ENCODE results near the gene ERC2. TPM values are rescaled to one million over a fixed set of nuclear protein-coding genes. Genes with fewer than 3 reads are reported as not detected.

Gene ERC2
- total RNA-seq, 1 donor from 2014 or later: 3.4 TPM

- no peak for DNase-seq
Measured at GRCh38 chr3:56366641-56367162, 101.6 kb downstream of the ERC2 start.

DNA sequence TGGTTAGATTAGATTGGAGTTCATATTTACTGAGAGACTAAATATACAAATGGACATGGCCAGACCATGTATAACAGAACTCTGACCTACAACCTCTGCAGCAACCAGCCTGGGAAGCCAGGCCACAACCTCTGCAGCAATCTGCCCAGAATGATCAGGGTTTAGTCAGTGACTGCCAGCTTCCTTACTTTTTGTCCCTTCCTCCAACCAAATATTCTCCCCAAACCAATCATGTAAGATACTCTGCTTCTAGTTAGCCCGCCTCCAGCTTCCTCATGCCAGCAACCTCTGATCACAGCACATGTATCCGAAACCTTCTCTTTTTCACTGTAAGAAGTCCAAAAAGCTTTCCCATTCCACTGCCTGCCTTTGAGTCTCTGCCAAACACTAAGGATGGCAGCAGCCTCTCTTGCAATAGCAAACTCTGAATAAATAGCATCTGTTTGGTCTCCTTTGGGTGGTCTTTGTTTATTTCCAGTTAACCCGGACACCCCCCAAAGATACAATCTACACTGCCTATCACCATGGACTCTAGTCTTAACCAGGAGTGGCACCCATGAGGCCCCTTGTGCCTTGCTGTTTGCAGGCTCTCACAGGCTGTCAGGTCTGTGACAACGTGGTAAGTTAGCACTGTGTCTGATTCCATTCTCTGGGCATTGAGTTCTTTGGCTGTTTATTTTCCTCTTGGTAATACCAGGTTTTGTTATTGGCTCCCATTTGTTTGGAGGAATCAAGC is 102.2 kb downstream of the ERC2 start:
- no peak for DNase-seq

- no peak for DNase-seq
Measured at GRCh38 chr3:56364665-56365064, 103.6 kb downstream of the ERC2 start.

GRCh38 chr3:56363720-56364119 is 104.5 kb downstream of the ERC2 start:
- DNase-seq: no peak

DNA sequence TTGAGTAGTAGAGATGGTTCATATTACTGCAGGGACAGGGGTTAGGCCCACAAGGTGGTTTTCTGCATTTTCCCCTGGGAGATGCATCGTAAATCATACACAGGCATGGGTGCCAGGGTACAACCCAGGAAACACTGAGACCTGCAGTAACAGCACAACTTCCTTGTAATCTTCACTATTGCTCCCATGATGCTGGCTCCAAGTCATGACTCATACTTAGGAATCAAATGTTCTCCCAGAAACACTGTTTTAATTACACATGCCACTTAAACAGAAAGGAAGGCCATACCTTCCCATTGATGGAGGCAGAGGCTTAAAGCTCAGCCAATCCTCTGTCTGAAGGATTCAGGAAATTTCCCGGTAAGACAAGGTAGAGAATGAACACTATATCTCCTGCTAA is 106.5 kb downstream of the ERC2 start:
- no peak for DNase-seq

DNA sequence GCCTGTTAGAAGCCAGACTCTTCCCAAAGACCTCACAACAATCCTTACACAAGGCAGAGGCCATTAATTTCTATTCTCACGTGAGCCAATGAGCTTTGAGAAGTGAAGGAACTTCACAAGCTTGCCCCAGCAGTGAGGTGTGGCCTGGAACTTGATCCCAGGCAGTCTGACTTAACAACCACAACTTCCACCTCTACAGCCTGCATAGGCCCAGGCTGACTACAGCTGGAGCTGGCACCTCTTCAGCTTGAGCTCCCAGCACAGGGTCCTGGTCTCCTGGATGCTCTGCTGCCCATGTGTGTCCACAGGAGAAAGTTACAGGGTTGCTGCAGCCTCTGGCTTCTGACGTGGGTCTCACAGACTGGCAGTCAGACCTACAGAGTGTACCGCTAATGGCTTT is 111.0 kb downstream of the ERC2 start:
- no peak for DNase-seq

GRCh38 chr3:56356808-56357207 is 111.5 kb downstream of the ERC2 start:
- DNase-seq: no peak

- no peak for DNase-seq
Measured at GRCh38 chr3:56355570-56356185, 112.6 kb downstream of the ERC2 start.

- DNase-seq: no peak
Measured at GRCh38 chr3:56351537-56351936, 116.7 kb downstream of the ERC2 start.

- DNase-seq: peak; percentile 21
Measured at GRCh38 chr3:56347219-56347871, 120.9 kb downstream of the ERC2 start.

DNA sequence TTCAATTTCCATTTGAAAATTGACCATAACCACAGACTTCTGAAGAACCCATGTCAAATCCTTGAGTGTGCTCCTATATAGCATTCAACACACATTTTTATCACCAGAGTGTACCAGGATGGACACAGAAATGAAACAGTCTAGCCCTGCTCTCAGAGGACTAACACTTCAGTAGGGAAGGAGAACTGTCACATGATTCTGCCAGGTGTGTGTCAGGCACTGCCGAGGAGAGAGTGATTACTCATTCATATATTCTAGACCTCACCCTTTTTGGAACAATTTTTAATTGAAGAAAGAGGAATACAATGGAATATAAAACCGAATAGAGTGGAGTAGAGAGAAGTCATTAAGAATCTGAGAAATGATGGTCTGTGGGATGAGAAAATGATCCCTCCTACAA is 125.8 kb downstream of the ERC2 start:
- DNase-seq: no peak

DNA sequence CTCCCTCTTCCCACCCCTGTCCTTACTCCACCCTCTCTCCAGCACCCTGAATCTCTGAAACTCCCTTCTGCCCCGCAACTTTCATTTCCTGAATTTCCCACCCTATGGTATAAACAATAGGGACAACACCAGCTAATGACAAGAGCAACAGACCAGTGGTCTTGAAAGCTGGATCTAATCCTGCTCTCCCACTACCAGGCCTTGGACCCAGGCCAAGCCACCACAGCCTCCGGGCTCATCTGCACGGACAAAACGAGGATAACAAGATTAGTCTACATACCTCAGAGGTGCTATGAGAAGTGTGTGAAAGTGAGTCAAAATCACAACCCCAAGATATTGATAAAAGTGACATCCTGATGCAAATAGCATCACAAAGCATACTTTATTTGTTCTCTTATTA is 128.6 kb downstream of the ERC2 start:
- no peak for DNase-seq

DNA sequence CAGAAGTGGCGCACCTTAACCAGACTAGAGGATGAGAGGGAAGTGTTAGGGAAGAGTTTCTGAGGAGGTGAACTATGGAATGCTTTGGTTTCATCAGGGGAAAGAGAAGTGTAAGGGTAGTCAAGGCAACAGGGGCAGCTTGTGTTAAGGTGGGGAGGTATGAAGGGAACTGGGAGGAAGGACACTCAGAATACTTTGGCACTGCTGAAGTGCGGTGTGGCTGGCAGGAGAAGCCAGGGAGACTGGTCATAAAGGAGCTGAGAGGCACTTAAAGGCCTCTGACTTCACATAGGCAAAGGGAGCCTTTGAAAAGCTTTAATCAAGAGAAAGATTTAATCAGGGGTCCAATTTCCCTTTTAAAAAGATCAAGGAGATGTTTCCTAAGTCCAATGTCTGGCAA is 129.0 kb downstream of the ERC2 start:
- no peak for DNase-seq

DNA sequence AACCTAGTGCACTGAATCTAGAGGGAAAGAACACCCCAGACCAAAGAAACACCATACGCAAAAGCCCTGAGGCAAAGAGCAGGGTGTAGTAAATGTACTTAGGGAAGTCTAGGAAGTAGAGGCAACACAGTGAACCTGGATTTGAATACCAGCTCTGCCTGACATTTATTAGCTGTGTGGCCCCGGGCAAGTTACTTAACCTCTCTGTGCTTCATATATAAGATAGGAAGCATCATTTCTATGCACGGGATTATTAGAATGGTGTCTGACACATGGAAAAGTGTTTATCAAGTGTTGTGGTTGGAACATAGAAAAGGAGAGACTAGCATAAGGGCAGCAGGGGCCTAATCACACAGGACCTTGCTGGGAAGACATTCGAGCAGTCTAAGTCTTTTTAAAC is 132.2 kb downstream of the ERC2 start:
- DNase-seq: no peak

DNA sequence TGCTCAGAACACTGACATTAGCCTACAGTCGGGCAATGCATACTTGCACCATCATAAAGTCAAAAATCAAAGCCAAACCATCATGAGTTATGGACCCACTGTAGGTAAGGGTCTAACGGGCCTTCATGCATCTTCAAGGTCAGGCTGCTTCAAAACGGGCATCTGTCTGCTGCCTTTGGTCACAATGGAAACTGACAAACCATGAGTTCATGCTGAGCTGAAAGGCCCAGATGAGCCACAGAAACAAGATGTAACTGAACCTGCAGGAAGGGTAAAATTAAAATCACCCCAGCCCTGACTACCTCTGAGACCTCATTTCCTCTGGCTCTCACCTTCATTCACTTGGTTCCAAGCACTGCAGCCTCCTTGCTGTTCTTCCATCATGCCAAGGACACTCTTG is 143.8 kb downstream of the ERC2 start:
- no peak for DNase-seq

DNA sequence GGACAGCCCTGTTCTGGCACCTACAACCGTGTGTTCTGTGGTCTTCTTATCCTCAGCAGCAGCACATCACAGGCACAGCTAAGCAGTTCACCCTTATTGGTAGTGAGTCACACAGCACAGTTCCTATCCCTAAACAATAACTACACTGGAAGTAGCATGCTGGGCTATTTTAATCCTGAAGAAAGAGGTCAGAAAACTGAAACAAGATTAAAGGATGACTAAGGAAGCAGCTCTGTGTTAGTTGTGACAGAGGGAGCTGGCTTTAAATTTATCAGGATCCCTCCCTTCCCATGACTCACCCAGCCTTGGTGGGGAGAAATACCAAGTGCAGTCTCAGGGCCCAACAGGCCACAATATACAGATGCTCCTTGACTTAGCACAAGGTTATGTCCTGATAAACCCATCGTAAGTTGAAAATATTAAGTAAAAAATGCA is 144.3 kb downstream of the ERC2 start:
- no peak for DNase-seq

- no peak for DNase-seq
Measured at GRCh38 chr3:56322862-56323261, 145.4 kb downstream of the ERC2 start.

DNA sequence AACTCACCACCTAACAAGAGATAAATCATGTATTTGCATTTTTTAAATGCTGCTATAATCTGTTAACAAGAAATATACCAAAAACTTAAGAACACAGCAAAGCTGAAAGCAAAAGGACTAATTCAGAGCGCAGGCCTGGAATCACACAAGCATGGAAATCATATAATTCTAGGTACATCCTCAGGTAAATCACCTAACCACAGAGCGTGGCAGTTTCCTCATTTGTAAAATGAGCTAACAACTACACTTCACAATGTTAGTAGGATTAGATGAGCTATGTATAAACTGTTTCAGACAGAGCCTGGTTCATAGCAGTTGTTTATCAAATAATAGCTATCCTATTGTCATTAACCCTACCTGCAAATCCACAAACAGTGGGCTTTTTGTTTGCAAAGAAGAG is 146.4 kb downstream of the ERC2 start:
- no peak for DNase-seq

- no peak for DNase-seq
Measured at GRCh38 chr3:56321383-56321782, 146.9 kb downstream of the ERC2 start.

- DNase-seq: no peak
Measured at GRCh38 chr3:56320883-56321282, 147.4 kb downstream of the ERC2 start.

GRCh38 chr3:56318891-56319290 is 149.4 kb downstream of the ERC2 start:
- DNase-seq: no peak

GRCh38 chr3:56316944-56317343 is 151.3 kb downstream of the ERC2 start:
- DNase-seq: no peak

DNA sequence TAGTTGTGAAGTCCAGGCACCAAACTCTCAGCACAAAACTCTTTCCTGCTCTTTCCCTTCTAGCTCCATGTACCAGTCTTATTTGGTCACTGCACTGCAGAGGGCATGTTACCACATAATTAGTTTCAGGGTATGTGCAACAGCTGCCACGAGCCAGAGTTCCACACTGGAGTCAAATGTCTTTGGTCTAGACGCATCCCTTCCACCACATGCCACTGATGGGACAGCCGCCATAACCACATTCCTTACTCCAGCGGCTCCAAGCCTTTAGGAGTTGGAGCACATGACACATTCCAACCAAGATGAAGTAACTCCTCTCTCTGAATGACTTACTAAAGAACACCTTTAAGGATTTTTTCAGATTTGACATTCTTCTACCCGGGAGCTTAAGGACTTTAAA is 153.4 kb downstream of the ERC2 start:
- peak; percentile 82 for DNase-seq

- DNase-seq: no peak
Measured at GRCh38 chr3:56309465-56309864, 158.8 kb downstream of the ERC2 start.
